ENCODE results near the gene ERGIC1. TPM values are rescaled to one million over a fixed set of nuclear protein-coding genes. Genes with fewer than 3 reads are reported as not detected.
A peak's percentile ranks its signal among the peaks of the same experiment; 100 is the strongest.

Gene ERGIC1
- total and polyA plus RNA-seq, 2 of the 13 experiments (the other 11 are each of a cell fraction or from before 2014, with no cell fraction given): 78.5 to 184 TPM

DNA sequence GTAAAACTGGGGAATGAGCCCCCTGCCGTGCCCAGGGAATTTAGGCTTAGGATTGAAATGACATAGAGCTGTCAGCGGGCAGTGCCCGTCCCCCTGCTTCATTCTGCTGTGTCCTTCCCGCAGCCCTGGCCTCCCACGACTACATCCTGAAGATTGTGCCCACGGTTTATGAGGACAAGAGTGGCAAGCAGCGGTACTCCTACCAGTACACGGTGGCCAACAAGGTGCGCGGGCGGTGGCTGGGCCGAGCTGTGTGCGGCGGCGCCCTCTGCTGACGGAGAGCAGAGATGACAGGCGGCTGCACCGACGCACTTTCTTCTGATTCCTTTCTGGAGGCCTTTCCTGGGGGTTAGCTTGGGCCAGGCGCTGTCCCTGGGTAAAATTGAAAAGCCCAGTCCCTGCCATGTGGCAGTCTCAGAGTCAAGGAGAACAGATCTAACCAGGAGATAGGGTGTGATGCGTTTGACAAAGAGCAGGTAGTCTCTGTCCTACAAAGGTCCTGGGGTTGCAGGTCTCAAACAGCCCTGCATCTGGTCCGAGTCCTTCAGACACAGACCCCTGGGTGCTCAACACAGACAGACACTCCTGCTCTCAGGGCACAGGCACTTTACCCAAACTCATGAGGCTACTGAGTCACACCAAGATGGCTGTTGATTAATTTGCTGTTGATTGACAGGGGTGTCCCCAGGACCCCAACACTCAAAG is 98.4 kb downstream of the ERGIC1 start (continued):
- TF ChIP-seq, protein P1, sequence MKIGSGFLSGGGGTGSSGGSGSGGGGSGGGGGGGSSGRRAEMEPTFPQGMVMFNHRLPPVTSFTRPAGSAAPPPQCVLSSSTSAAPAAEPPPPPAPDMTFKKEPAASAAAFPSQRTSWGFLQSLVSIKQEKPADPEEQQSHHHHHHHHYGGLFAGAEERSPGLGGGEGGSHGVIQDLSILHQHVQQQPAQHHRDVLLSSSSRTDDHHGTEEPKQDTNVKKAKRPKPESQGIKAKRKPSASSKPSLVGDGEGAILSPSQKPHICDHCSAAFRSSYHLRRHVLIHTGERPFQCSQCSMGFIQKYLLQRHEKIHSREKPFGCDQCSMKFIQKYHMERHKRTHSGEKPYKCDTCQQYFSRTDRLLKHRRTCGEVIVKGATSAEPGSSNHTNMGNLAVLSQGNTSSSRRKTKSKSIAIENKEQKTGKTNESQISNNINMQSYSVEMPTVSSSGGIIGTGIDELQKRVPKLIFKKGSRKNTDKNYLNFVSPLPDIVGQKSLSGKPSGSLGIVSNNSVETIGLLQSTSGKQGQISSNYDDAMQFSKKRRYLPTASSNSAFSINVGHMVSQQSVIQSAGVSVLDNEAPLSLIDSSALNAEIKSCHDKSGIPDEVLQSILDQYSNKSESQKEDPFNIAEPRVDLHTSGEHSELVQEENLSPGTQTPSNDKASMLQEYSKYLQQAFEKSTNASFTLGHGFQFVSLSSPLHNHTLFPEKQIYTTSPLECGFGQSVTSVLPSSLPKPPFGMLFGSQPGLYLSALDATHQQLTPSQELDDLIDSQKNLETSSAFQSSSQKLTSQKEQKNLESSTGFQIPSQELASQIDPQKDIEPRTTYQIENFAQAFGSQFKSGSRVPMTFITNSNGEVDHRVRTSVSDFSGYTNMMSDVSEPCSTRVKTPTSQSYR (CRISPR knock-in tag; IDR thresholded peaks at IDR 0.05; ENCODE audit: borderline replicate concordance): no peak
- TF ChIP-seq ZNF292 (CRISPR knock-in tag; IDR thresholded peaks at IDR 0.05; ENCODE audit: borderline replicate concordance, low read depth) (no peak), BCL3 (CRISPR knock-in tag; IDR thresholded peaks at IDR 0.05) (0 out of 2 replicates have a peak, but pooled peaks have one; percentile 33), KMT2B (CRISPR knock-in tag; IDR thresholded peaks at IDR 0.05) (no peak), SKI (IDR thresholded peaks at IDR 0.05; ENCODE audit: partially characterized antibody) (no peak), RFX3 (CRISPR knock-in tag; IDR thresholded peaks at IDR 0.05) (no peak), KAT7 (CRISPR knock-in tag; IDR thresholded peaks at IDR 0.05; ENCODE audit: borderline replicate concordance) (no peak), MXI1 (IDR thresholded peaks at IDR 0.05; ENCODE audit: borderline replicate concordance, low read depth, low read length) (no peak), ZBTB20 (CRISPR knock-in tag; IDR thresholded peaks at IDR 0.05; ENCODE audit: borderline replicate concordance, low read depth) (no peak), ELF3 (CRISPR knock-in tag; IDR thresholded peaks at IDR 0.05) (no peak), ATRX (CRISPR knock-in tag; IDR thresholded peaks at IDR 0.05; ENCODE audit: borderline replicate concordance) (no peak), KDM4B (CRISPR knock-in tag; IDR thresholded peaks at IDR 0.05) (no peak), RBFOX2 (IDR thresholded peaks at IDR 0.05; ENCODE audit: low read depth, low read length) (no peak), NFE2L2 (IDR thresholded peaks at IDR 0.05; ENCODE audit: low read length) (no peak), SNRNP70 (IDR thresholded peaks at IDR 0.05; ENCODE audit: low read depth, low read length) (no peak), MIER3 (CRISPR knock-in tag; IDR thresholded peaks at IDR 0.05; ENCODE audit: borderline replicate concordance) (no peak), MEIS2 (CRISPR knock-in tag; IDR thresholded peaks at IDR 0.05) (no peak), HNF4G (IDR thresholded peaks at IDR 0.05; ENCODE audit: borderline replicate concordance, low read depth, low read length) (no peak), HNF4G (CRISPR knock-in tag; IDR thresholded peaks at IDR 0.05; ENCODE audit: borderline replicate concordance, low read depth) (no peak), FOXA3 (CRISPR knock-in tag; IDR thresholded peaks at IDR 0.05) (0 out of 2 replicates have a peak, but pooled peaks have one; percentile 8), MAFF (IDR thresholded peaks at IDR 0.05; ENCODE audit: low read depth, low read length) (no peak), ZNF34 (CRISPR knock-in tag; IDR thresholded peaks at IDR 0.05; ENCODE audit: borderline replicate concordance) (no peak), IKZF4 (CRISPR knock-in tag; IDR thresholded peaks at IDR 0.05; ENCODE audit: borderline replicate concordance, low read depth, not compliant biosample characterization) (no peak), ZNF777 (CRISPR knock-in tag; IDR thresholded peaks at IDR 0.05) (no peak), HNRNPLL (IDR thresholded peaks at IDR 0.05; ENCODE audit: low read depth, low read length, poor library complexity, severe bottlenecking) (peak; percentile 31), ZNF670 (CRISPR knock-in tag; IDR thresholded peaks at IDR 0.05; ENCODE audit: borderline replicate concordance) (no peak)
- TF ChIP-seq, protein P2, sequence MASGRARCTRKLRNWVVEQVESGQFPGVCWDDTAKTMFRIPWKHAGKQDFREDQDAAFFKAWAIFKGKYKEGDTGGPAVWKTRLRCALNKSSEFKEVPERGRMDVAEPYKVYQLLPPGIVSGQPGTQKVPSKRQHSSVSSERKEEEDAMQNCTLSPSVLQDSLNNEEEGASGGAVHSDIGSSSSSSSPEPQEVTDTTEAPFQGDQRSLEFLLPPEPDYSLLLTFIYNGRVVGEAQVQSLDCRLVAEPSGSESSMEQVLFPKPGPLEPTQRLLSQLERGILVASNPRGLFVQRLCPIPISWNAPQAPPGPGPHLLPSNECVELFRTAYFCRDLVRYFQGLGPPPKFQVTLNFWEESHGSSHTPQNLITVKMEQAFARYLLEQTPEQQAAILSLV (CRISPR knock-in tag; IDR thresholded peaks at IDR 0.05; ENCODE audit: borderline replicate concordance): no peak
